HepG2 (cell line): ENCODE data around the gene C14orf93. TPM values are rescaled to one million over a fixed set of nuclear protein-coding genes. Genes with fewer than 3 reads are reported as not detected.

Experiments
- AHR ChIP-seq: IDR thresholded peaks from 2 replicates; pipeline ENCODE4 v1.6.1; 2018; ENCODE audit warnings: missing genetic modification reagents, missing compliant biosample characterization
- ATRX ChIP-seq: sonication (generic); formaldehyde crosslinking; IDR thresholded peaks from 2 replicates; pipeline ENCODE4 v1.4.0; 2020; ENCODE audit warnings: missing genetic modification reagents, borderline replicate concordance
- CEBPB ChIP-seq: IDR thresholded peaks from 2 replicates; pipeline ENCODE4 v1.6.1; 2011; ENCODE audit warnings: low read depth, low read length, improper control_type of control experiment, borderline replicate concordance
- CEBPZ ChIP-seq: IDR thresholded peaks from 2 replicates; pipeline ENCODE4 v1.6.1; 2012; ENCODE audit warnings: low read length, improper control_type of control experiment
- EEA1 ChIP-seq: sonication (generic); formaldehyde crosslinking; IDR thresholded peaks from 2 replicates; pipeline ENCODE4 v1.5.1; 2020; ENCODE audit warnings: mild to moderate bottlenecking, missing genetic modification reagents, borderline replicate concordance
- FOXA1 ChIP-seq, 2 experiments: fragments of 450-650 bp in 1 of 2; sonication (generic) in 1 of 2; formaldehyde crosslinking in 1 of 2; IDR thresholded peaks; 2 replicates each; pipeline versions ENCODE4 v1.4.0 to v1.6.1; 2016 to 2020; ENCODE audit warnings: missing genetic modification reagents in 1 of 2
- HNRNPL ChIP-seq: fragments of 200-400 bp; formaldehyde crosslinking; IDR thresholded peaks from 2 replicates; pipeline ENCODE4 v1.6.1; 2017; ENCODE audit warnings: mild to moderate bottlenecking, low read depth, low read length
- IKZF1 ChIP-seq: fragments of 450-650 bp; IDR thresholded peaks from 2 replicates; pipeline ENCODE4 v1.7.1; 2016
- MLLT10 ChIP-seq: sonication (generic); formaldehyde crosslinking; IDR thresholded peaks from 2 replicates; pipeline ENCODE4 v1.4.0; 2020; ENCODE audit warnings: missing genetic modification reagents
- MTA1 ChIP-seq: sonication (generic); formaldehyde crosslinking; IDR thresholded peaks from 2 replicates; pipeline ENCODE4 v1.4.0; 2020; ENCODE audit warnings: missing genetic modification reagents, mild to moderate bottlenecking, borderline replicate concordance
- NFIB ChIP-seq: sonication (generic); formaldehyde crosslinking; IDR thresholded peaks from 2 replicates; pipeline ENCODE4 v1.9.0; 2021; ENCODE audit warnings: missing genetic modification reagents, mild to moderate bottlenecking, borderline replicate concordance
- REPIN1 ChIP-seq: sonication (generic); formaldehyde crosslinking; IDR thresholded peaks from 2 replicates; pipeline ENCODE4 v1.8.0; 2022; ENCODE audit warnings: missing genetic modification reagents, low read depth, mild to moderate bottlenecking, borderline replicate concordance
- RFX1 ChIP-seq: fragments of 450-650 bp; IDR thresholded peaks from 2 replicates; pipeline ENCODE4 v1.6.1; 2017
- SIX4 ChIP-seq: sonication (generic); formaldehyde crosslinking; IDR thresholded peaks from 2 replicates; pipeline ENCODE4 v1.4.0; 2020; ENCODE audit warnings: missing genetic modification reagents
- ZBTB3 ChIP-seq: sonication (generic); formaldehyde crosslinking; IDR thresholded peaks from 2 replicates; pipeline ENCODE4 v1.4.0; 2020; ENCODE audit warnings: low read depth, mild to moderate bottlenecking, moderate library complexity, missing genetic modification reagents, borderline replicate concordance
- ZBTB42 ChIP-seq: sonication (generic); formaldehyde crosslinking; IDR thresholded peaks from 2 replicates; pipeline ENCODE4 v1.5.0; 2020; ENCODE audit warnings: mild to moderate bottlenecking, missing genetic modification reagents
- ZFP90 ChIP-seq: sonication (generic); formaldehyde crosslinking; IDR thresholded peaks from 2 replicates; pipeline ENCODE4 v1.8.0; 2022; ENCODE audit warnings: missing genetic modification reagents, mild to moderate bottlenecking, inconsistent platforms, borderline replicate concordance
- ZNF569 ChIP-seq: sonication (generic); formaldehyde crosslinking; IDR thresholded peaks from 2 replicates; pipeline ENCODE4 v1.5.0; 2020; ENCODE audit warnings: mild to moderate bottlenecking, missing genetic modification reagents, moderate library complexity, borderline replicate concordance
- ZNF598 ChIP-seq: sonication (generic); formaldehyde crosslinking; IDR thresholded peaks from 2 replicates; pipeline ENCODE4 v1.5.1; 2020; ENCODE audit warnings: mild to moderate bottlenecking, missing genetic modification reagents, borderline replicate concordance
- ZNF605 ChIP-seq: sonication (generic); formaldehyde crosslinking; IDR thresholded peaks from 2 replicates; pipeline ENCODE4 v1.8.0; 2022; ENCODE audit warnings: mild to moderate bottlenecking, missing genetic modification reagents
- ZNF746 ChIP-seq: sonication (generic); formaldehyde crosslinking; IDR thresholded peaks from 2 replicates; pipeline ENCODE4 v1.8.0; 2022; ENCODE audit warnings: mild to moderate bottlenecking, missing genetic modification reagents
- ZSCAN21 ChIP-seq: sonication (generic); formaldehyde crosslinking; IDR thresholded peaks from 2 replicates; pipeline ENCODE4 v1.8.0; 2022; ENCODE audit warnings: mild to moderate bottlenecking, missing genetic modification reagents, moderate library complexity, borderline replicate concordance
- polyA plus RNA-seq, 8 experiments: library from polyadenylated mRNA; depleted of rRNA in 3 of 8; stranded (reverse) in 7 of 8; unstranded in 1 of 8; fragments of >200 nt; fragmentation: Illumina TruSeq in 4 of 8; extraction: Trizol in 4 of 8; gene quantifications; 2 replicates each; pipeline versions ENCODE4 v1.2.1 to v1.2.3, GENCODE V29; 2011 to 2016; ENCODE audit warnings: low read depth in 4 of 8, missing spikeins in 1 of 8, mixed read lengths in 1 of 8; ENCODE audit not compliant: insufficient read depth in 1 of 8
- total RNA-seq, 5 experiments: library from RNA; depleted of rRNA; stranded (reverse); fragments of >200 nt; fragmentation: Illumina TruSeq; extraction: Trizol; gene quantifications; 2 replicates each; pipeline ENCODE4 v1.2.3, GENCODE V29; 2016; ENCODE audit warnings: low read depth in 1 of 5
- TF ChIP-seq, protein P1 (sequence below): sonication (generic); formaldehyde crosslinking; IDR thresholded peaks from 2 replicates; pipeline ENCODE4 v1.4.0; 2020; ENCODE audit warnings: mild to moderate bottlenecking, missing genetic modification reagents
- TF ChIP-seq, protein P2 (sequence below): sonication (generic); formaldehyde crosslinking; IDR thresholded peaks from 2 replicates; pipeline ENCODE4 v1.4.0; 2020; ENCODE audit warnings: mild to moderate bottlenecking, missing genetic modification reagents

Gene C14orf93
- total and polyA plus RNA-seq, 2 of the 13 experiments (the other 11 are each of a cell fraction or from before 2014, with no cell fraction given), result 11.4 to 22.5 TPM

- TF ChIP-seq, protein P1, sequence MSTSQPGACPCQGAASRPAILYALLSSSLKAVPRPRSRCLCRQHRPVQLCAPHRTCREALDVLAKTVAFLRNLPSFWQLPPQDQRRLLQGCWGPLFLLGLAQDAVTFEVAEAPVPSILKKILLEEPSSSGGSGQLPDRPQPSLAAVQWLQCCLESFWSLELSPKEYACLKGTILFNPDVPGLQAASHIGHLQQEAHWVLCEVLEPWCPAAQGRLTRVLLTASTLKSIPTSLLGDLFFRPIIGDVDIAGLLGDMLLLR (CRISPR knock-in tag), result peak; percentile 88
- TF ChIP-seq NFIB (no peak), ZNF605 (peak; percentile 100), RFX1 (peak; percentile 88), SIX4 (peak; percentile 67; the same call in 1 of the 2 replicates), ZFP90 (CRISPR knock-in tag) (peak; percentile 79; the same call in 1 of the 2 replicates), MLLT10 (CRISPR knock-in tag) (no peak), AHR (CRISPR knock-in tag) (peak; percentile 88), IKZF1 (no peak), ATRX (CRISPR knock-in tag) (no peak), ZBTB3 (CRISPR knock-in tag) (no peak), ZNF569 (CRISPR knock-in tag) (0 out of 2 replicates have a peak, but pooled peaks have one; percentile 28), CEBPB (peak; percentile 99), ZNF746 (peak; percentile 95; the same call in 1 of the 2 replicates), ZSCAN21 (CRISPR knock-in tag) (peak; percentile 94), HNRNPL (peak; percentile 90; the same call in 1 of the 2 replicates), ZNF598 (peak; percentile 93), EEA1 (peak; percentile 92; the same call in 1 of the 2 replicates), MTA1 (CRISPR knock-in tag) (peak; percentile 87; the same call in 1 of the 2 replicates), REPIN1 (CRISPR knock-in tag) (peak; percentile 96), FOXA1 (IDR thresholded peaks at IDR 0.05) (no peak), FOXA1 (CRISPR knock-in tag; IDR thresholded peaks at IDR 0.05) (peak; percentile 4; the same call in 1 of the 2 replicates), CEBPZ (no peak), ZBTB42 (CRISPR knock-in tag) (no peak)
- TF ChIP-seq, protein P2, sequence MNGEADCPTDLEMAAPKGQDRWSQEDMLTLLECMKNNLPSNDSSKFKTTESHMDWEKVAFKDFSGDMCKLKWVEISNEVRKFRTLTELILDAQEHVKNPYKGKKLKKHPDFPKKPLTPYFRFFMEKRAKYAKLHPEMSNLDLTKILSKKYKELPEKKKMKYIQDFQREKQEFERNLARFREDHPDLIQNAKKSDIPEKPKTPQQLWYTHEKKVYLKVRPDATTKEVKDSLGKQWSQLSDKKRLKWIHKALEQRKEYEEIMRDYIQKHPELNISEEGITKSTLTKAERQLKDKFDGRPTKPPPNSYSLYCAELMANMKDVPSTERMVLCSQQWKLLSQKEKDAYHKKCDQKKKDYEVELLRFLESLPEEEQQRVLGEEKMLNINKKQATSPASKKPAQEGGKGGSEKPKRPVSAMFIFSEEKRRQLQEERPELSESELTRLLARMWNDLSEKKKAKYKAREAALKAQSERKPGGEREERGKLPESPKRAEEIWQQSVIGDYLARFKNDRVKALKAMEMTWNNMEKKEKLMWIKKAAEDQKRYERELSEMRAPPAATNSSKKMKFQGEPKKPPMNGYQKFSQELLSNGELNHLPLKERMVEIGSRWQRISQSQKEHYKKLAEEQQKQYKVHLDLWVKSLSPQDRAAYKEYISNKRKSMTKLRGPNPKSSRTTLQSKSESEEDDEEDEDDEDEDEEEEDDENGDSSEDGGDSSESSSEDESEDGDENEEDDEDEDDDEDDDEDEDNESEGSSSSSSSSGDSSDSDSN (CRISPR knock-in tag), result peak; percentile 95
These were observed 24.8 kb upstream of the C14orf93 start, which contains the start of gene PSMB5 (continued) for GRCh38 chr14:23034498-23035302.
